ENCODE data around the gene DZIP1L. TPM values are rescaled to one million over a fixed set of nuclear protein-coding genes. Genes with fewer than 3 reads are reported as not detected.
A peak's percentile ranks its signal among the peaks of the same experiment; 100 is the strongest.

Gene DZIP1L
- total RNA-seq, 1 donor from 2014 or later, result 81.9 TPM

DNA sequence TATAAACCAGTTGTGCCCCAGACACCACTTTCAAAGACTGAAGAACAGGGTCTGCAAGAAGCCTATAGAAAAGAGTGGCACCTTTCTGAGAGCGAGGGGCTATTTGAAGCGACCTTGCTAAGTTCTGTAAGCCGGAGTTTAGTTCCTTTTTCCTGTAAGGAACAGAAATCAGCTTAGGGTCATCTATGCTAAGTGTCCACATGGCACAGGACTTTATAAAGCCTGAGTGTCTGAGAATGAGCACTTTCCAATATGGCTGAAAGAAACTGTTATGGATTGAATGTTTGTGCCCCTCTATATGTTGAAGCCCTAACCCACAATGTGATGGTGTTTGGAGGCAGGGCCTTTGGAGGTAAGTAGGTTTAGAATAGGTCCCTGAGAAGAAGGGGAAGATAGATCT is 20.8 kb upstream of the DZIP1L start:
- no peaks in the 10 kb centered on the region for H3K27me3 Mint-ChIP-seq
- H3K9me3 Mint-ChIP-seq (ENCODE audit: low read depth), result peaks cover 3% of the 10 kb centered on the region
- H3K4me1 Mint-ChIP-seq (ENCODE audit: low read depth), result peaks cover 62% of the 10 kb centered on the region
- no peak for DNase-seq (ENCODE audit: low spot score, unreplicated experiment)
- TF ChIP-seq, protein P1, sequence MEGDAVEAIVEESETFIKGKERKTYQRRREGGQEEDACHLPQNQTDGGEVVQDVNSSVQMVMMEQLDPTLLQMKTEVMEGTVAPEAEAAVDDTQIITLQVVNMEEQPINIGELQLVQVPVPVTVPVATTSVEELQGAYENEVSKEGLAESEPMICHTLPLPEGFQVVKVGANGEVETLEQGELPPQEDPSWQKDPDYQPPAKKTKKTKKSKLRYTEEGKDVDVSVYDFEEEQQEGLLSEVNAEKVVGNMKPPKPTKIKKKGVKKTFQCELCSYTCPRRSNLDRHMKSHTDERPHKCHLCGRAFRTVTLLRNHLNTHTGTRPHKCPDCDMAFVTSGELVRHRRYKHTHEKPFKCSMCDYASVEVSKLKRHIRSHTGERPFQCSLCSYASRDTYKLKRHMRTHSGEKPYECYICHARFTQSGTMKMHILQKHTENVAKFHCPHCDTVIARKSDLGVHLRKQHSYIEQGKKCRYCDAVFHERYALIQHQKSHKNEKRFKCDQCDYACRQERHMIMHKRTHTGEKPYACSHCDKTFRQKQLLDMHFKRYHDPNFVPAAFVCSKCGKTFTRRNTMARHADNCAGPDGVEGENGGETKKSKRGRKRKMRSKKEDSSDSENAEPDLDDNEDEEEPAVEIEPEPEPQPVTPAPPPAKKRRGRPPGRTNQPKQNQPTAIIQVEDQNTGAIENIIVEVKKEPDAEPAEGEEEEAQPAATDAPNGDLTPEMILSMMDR (IDR thresholded peaks at IDR 0.05; ENCODE audit: unreplicated experiment), result no peak
- peak overlapping the region; percentile 46 for H3K4me3 Mint-ChIP-seq (ENCODE audit: low read depth)
- peak overlapping the region; percentile 96 for H3K27ac Mint-ChIP-seq
- H3K36me3 Mint-ChIP-seq (ENCODE audit: insufficient read depth), result no peaks in the 10 kb centered on the region

DNA sequence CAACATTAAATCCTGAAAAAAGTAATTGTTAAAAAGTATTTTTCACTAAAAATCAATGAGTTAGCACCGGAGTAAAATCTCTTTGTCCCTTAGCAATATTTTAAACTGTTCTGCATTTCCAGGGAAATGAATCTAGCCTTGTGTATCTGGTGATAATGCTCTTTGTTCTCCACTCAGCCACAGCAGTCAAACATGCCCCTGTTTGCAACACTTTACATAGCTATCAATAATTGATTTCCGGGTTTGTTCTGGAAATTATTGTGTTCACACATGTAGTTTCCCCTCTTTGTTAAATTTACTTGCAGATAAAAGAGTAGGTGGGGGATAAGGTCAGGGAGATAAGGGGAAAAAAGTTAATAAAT is 20.4 kb upstream of the DZIP1L start:
- Mint-ChIP-seq H3K4me3 (ENCODE audit: low read depth) (peak overlapping the region; percentile 46), H3K36me3 (ENCODE audit: insufficient read depth) (no peaks in the 10 kb centered on the region), H3K4me1 (ENCODE audit: low read depth) (peaks cover 65% of the 10 kb centered on the region), H3K9me3 (ENCODE audit: low read depth) (peaks cover 3% of the 10 kb centered on the region), H3K27ac (peak overlapping the region; percentile 96), H3K27me3 (no peaks in the 10 kb centered on the region)
- TF ChIP-seq, protein P1 (IDR thresholded peaks at IDR 0.05; ENCODE audit: unreplicated experiment), result no peak
- no peak for DNase-seq (ENCODE audit: low spot score, unreplicated experiment)

DNA sequence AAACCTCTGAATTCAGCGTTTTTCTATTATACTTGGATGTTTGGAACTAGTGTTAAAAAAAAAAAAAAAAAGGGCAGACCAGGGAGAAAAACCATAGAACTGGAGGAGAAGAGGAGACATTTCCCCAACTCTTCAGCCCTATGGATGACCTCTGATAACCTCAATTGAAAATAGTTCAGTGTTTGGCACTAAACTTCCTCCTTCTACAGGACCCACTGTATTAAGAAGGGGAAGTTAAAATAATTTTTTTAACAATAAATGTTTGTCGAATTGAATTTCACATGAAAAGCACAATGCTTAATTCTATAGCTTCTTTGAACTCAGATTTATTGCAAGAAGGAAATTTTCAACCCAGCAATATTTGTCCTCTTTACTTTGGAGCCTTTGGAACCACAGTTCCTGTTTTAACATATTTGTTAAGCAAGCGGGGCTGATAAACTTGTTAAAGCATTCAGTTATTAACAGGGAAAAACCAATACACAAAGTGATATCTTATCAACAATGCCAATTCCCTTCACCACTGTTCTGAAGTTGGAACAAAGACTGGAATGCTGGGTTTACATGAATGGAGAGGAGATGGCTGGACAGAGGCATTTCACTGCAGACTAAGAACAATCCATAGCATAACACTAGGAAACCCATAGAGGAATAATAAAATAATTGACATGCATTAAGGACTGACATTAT is 19.9 kb upstream of the DZIP1L start:
- H3K36me3 Mint-ChIP-seq (ENCODE audit: insufficient read depth), result no peaks in the 10 kb centered on the region
- DNase-seq (ENCODE audit: low spot score, unreplicated experiment), result no peak
- H3K27me3 Mint-ChIP-seq, result no peaks in the 10 kb centered on the region
- TF ChIP-seq, protein P1 (IDR thresholded peaks at IDR 0.05; ENCODE audit: unreplicated experiment), result no peak
- H3K4me1 Mint-ChIP-seq (ENCODE audit: low read depth), result peaks cover 69% of the 10 kb centered on the region
- H3K27ac Mint-ChIP-seq, result peak overlapping the region; percentile 96
- H3K4me3 Mint-ChIP-seq (ENCODE audit: low read depth), result peak overlapping the region; percentile 46
- peaks cover 3% of the 10 kb centered on the region for H3K9me3 Mint-ChIP-seq (ENCODE audit: low read depth)

DNA sequence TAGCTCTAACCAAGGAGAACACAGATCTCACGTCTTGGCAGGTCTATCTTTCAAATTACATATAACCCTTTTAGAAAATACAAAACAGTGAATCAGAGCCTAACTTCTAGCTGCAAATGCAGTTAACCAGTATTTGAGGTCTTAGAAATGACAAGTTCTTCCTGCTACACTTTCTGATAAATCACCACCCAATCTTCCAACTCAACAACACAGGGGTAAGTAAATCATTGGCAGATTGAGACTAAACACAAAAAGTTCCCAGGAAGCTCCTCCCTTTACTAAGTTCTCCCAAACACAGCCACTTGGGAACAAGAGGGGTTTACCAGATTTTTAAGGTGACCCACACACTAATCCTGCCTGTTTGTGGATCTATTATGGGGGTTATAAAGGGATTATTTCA is 16.8 kb upstream of the DZIP1L start, which contains the start of gene A4GNT:
Gene A4GNT (minus strand): TSS at position 152 of the 400 bp plus-strand sequence. CDS start 1,134 bp downstream, outside the sequence.
- Mint-ChIP-seq H3K4me3 (ENCODE audit: low read depth) (peak within 1 kb of the TSS; percentile 23), H3K36me3 (ENCODE audit: insufficient read depth) (no peaks in the 10 kb centered on the region), H3K27me3 (no peaks in the 10 kb centered on the region), H3K9me3 (ENCODE audit: low read depth) (peaks cover 4% of the 10 kb centered on the region), H3K27ac (peak within 1 kb of the TSS; percentile 68), H3K4me1 (ENCODE audit: low read depth) (peaks cover 62% of the 10 kb centered on the region)
- no peak for DNase-seq (ENCODE audit: low spot score, unreplicated experiment)
- TF ChIP-seq, protein P1 (IDR thresholded peaks at IDR 0.05; ENCODE audit: unreplicated experiment), result no peak

DNA sequence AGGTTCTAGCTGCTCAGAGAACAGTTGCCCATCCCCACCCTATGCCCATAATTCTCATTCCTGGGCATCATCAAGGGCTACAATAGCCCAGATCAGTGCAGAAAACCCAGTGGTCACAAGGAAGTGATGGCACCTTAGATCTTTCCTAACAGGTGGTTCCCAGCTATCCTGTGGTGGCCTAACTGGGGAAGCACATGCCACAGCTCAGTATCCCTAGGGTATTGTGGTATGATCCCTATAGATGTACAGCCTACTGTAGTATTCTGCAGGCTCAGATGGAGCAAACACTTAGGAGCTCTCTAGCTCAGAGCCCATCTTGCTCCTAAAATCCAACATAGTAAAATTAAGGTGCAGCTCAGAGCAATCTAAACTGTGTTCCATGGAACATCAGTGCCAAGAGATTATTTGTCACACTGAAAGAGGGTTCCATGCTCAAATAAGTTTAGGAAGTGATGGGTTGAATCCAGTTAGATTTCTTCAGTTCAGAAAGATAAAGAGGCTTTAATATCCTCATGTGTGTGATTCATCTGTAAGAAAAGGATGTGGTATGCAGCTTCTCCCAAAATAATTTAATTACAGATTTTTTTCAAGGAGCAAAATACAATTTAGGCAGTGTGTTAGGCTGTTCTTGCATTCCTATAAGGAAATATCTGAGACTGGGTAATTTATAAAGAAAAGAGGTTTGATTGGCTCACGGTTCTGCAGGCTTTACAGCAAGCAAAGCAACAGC is 12.4 kb upstream of the DZIP1L start:
- H3K9me3 Mint-ChIP-seq (ENCODE audit: low read depth), result peaks cover 8% of the 10 kb centered on the region
- H3K27me3 Mint-ChIP-seq, result no peaks in the 10 kb centered on the region
- no peak overlapping the region for H3K27ac Mint-ChIP-seq
- H3K4me1 Mint-ChIP-seq (ENCODE audit: low read depth), result peaks cover 32% of the 10 kb centered on the region
- peaks cover 7% of the 10 kb centered on the region for H3K36me3 Mint-ChIP-seq (ENCODE audit: insufficient read depth)
- DNase-seq (ENCODE audit: low spot score, unreplicated experiment), result no peak
- TF ChIP-seq, protein P1 (IDR thresholded peaks at IDR 0.05; ENCODE audit: unreplicated experiment), result no peak
- H3K4me3 Mint-ChIP-seq (ENCODE audit: low read depth), result no peak overlapping the region

Data from progenitor cell of endocrine pancreas (in vitro differentiated cells).